Activated CD8-positive, alpha-beta memory T cell treated with anti-CD3 and anti-CD28 coated beads, Interleukin-2, amount 50 U/mL, for 1 hour (primary cell): ENCODE data around the gene ZDHHC11.
"Not testable (repeated sequence)": the region's sequence is repeated elsewhere in the genome, so short reads cannot be mapped to it uniquely, and the experiment has no call there.

ENCODE experiments used
- DNase-seq: peaks from one replicate; pipeline ENCODE4 v3.0.0-alpha.2; 2020; ENCODE audit errors: extremely low read depth

Gene ZDHHC11

DNA sequence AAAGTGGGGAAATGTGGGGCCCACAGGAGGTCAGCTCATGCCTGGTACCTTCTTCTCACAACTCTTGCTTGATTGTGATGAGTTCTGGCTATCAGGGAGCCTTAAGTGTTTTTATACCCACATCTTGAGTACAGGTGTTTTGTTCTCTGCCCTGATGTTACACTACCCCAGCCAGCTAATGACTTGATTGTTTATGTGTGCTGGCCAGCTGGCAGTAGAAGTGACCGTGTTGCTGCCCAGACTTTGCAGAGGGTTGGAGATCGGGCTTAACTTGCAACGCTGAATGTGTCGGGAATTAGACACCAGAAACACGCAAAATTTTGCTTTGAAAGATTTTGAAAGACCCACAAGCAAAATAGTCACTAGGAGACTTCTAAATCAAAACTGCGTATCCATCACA is 49.3 kb downstream of the ZDHHC11 start:
- DNase-seq = no peak

DNA sequence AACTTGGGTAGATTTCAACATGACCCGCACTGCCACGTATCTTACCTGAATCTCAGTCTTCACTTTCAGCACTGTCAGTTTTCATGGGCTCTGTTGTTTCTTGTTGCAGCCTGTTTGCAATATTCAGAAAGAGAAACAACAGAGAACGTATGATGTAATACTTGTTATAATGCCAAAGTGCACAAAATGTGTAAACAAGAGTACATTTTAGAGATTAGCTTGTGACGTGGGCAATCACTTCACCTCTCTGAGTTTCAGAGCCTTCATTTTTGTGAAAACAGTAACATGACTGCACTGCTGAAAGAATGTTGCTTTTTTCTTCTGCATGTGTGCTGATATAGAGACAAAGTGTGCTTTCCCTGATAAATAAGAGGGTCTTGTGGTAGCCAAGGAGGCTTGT is 49.7 kb downstream of the ZDHHC11 start:
- not testable (repeated sequence) for DNase-seq

DNA sequence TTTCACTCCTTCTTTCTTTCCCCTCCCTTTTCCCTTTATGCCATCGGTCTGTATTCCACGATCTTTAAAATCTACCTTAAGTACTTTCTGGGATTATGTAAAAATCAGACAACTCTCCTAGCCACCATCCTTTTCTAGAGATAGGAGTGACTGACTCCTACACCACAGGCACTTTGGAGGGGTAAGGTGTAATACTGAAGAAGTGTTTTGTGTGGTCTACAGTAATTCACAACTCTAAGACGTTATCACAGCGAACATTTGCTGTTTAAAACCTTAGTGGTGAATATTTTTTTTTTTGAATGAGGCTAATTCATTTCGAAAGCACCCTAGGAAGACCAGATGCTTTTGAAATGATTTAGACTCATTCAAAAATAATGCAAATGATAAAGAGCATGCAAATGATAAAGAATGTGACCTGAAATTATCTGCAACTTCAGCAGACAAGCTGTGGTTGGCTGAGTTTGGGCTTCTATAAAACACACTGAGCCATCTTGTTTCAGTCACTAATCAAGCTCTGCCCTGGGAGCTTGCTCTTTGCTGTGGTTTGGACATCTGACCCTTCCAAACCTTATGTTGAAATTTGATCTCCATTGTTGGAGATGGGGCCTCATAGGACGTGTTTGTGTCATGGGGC is 52.2 kb downstream of the ZDHHC11 start:
- not testable (repeated sequence) for DNase-seq

DNA sequence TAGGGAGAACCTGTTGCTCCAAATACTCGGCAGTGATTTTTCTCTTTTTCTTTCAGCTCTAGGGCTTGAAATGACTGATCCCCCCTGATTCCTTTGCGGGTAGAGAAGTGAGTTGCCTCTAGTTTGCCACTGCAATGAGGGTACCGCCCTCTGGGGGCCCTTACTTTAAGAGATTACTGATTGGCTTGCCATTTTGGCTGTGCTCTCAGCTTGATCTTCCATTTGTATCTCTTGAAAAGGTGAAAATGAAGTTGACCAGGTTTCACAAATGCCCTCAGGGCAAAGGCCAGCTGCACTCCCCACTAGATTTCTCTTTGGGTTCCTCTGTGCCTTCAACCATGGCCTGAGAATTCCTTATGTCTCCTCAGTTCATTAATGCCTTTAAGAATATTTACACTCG is 52.8 kb downstream of the ZDHHC11 start:
- not testable (repeated sequence) for DNase-seq

DNA sequence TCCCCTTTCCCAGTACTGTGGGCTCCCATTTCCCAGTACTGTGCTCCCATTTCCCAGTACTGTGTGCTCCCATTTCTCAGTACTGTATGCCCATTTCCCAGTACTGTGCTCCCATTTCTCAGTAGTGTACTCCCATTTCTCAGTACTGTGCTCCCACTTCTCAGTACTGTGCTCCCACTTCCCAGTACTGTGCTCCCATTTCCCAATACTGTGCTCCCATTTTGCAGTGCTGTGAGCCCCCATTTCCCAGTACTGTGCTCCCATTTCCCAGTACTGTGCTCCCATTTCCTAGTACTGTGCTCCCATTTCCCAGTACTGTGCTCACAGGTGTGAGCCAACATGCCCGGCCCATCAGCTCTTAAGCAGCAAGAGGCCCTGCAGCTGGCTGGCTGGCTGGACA is 54.9 kb downstream of the ZDHHC11 start:
- not testable (repeated sequence) for DNase-seq

DNA sequence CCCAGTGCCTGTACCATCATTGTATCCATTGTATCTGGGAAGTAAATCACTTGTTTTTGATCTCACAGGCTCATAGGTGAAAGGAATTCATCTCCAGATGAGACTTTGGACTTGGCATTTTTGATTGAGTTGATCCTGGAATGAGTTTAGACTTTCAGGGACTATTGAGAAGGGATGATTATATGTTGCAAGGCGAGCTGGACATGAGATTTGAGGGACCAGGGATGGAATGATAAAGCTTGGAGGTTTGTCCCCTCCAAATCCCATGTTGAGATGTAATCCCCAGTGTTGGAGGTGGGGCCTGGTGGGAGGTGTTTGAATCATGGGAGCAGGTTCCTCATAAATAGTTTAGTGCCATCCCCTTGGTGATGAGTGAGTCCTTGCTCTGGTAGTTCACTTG is 55.8 kb downstream of the ZDHHC11 start:
- DNase-seq = not testable (repeated sequence)

DNA sequence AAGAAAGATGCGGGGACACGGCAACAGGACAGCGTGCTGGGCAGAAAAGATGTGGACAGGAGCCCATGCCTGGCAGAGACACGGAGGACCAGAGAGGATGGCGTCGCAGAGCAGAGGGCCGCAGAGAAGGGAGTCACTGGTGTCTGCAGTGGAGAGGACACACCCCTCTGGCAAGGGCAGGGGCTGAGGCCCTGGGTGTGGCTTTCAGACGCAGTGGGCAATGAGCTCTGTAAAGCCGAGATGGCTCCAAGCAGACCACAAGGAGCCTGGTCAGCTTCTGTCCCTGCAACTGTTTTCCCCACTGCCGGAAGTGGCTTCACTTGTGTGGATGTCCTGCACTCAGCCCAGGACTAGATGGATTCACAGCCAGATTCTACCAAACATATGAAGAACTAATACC is 62.1 kb downstream of the ZDHHC11 start:
- DNase-seq = not testable (repeated sequence)

DNA sequence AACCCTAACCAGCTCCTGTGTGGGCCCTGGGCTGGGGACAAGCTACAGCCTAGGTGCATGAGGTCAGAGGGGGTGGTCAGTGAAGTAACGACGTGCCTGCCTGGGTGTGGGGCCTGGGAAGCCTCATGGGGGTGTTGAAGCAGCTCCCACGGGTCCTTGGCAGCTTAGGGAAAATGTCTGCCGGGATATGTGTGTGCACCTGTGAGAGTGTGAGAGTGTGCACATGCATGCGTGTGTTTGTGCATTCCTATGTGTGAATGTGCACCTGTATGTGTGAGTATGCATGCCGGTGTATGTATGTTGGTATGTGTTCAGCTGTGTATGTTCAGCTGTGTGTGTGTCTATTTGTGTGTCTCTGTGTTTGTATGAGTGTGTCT is 62.9 kb downstream of the ZDHHC11 start:
- not testable (repeated sequence) for DNase-seq

DNA sequence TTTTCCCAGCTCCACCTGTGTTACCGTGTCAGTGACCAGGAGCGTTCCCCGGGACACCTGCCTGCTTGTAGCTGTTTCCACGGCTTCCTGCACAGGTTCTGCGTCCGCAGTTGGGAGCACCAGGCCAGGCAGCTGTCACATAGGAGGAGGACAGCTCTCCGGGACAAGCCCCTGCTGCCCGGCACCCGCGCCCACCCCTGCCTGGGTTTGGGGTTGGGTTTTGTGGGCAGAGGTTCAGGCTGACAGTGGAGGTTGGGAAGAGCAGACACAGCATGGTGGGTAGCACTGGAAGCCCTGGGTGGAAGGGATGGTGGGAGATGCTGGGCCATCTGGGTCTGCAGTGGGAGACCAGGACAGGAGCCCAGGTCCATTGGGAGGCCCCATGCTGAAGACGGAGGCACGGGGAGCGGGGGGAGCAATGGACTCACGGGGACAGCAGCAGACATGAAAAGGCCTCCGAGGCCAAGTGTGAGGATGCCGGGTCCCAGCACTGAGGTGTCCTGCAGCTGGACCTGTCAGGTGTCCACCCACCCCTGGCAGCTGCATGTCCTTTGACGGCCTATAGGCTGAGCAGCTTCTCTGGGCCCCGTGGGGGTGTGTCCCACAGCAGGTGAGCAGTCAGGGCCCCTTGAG is 63.4 kb downstream of the ZDHHC11 start:
- not testable (repeated sequence) for DNase-seq

DNA sequence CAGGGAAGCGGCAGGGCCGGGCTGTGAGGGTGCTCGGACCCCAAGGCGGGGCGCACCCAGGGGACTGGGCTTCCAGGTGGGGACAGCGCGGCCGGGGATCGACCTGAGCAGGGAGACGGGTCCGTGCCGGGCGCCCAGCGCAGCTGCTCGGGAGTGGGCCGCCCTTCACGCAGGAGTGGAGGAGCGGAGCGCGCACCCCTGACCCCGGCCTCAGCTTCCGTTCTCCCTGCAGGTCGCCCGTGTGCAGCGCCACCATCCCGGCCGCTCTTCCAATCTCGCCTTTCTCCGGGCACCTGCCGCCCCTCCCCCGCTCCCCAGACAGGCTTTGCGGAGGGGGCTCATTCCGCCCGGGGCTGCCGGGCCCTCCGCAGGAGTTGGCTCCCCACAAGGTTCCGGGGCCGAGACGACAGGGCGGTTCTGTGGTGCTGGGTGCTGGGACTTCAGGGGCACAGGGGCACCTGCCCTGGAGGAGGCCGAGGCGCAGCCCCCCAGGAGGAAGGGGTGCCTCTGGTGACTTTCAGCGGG is 65.5 kb downstream of the ZDHHC11 start:
- not testable (repeated sequence) for DNase-seq

DNA sequence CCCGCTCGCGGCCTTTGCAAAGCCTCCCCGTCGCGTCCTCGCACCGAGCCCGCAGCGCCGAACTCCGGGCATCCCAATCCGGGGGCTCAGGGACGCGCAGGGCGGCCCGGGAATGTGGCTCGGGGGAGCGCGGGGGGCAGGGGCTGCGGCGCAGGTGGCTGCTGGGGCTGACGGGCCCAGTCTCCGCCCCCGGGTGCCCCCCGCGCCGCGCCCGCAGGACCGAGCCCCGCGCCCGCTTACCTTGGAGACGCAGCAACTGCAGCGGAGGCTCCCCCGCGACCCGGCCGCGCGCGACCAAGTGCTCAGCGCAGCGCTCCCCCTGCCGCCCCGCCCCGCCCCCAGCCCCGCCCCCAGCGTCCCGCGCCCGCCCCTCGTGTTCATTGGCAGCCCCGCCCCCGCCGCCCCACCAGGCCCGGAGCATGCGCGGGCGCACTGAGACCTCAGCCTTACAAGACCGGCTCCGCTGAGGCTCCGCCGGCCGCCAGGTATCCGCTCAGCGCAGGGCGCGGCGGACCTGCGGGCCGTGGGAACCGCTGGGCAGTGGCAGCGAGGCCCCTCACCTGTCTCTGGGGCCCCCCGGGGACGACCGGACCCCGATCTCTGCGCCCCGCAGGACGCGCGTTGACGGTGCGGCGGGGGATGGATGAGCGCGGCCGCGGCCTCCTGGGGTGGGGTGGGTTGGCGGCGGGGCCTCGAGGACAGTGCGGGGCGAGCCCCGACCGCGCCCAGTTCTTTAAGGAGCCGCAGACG is 66.2 kb downstream of the ZDHHC11 start, which contains the start of gene ZDHHC11B:
TSS of gene ZDHHC11B (minus strand) at position 302 of the 750 bp plus-strand sequence. CDS start 17,810 bp downstream, outside the sequence.
- DNase-seq = peak; percentile 74

DNA sequence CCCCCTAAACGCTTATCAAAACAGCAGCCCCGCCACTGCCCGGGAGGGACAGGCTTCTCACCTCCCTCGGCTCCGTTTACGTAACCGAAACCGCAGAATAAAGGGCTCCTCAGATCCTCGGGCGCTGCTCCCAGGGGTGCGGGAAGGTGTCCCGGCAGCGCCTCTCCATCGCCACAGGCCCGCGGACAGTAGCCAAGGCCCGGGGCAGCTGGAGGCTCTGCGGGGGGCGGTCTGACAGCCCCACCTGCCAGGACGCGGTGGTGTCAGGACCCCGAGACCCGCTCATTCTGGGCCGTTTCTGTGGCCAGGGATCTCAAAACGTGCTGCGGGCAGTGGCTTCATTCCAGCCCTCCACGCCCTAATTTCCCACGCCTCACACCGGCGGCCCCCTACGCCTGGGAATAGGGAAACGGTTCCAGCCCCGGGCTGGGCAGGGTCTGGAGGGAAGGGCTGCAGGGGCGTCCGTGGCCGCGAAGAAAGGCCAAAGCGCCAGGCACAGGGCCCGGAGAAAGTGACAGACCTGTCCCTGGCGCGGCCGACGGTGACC is 66.8 kb downstream of the ZDHHC11 start:
- not testable (repeated sequence) for DNase-seq

DNA sequence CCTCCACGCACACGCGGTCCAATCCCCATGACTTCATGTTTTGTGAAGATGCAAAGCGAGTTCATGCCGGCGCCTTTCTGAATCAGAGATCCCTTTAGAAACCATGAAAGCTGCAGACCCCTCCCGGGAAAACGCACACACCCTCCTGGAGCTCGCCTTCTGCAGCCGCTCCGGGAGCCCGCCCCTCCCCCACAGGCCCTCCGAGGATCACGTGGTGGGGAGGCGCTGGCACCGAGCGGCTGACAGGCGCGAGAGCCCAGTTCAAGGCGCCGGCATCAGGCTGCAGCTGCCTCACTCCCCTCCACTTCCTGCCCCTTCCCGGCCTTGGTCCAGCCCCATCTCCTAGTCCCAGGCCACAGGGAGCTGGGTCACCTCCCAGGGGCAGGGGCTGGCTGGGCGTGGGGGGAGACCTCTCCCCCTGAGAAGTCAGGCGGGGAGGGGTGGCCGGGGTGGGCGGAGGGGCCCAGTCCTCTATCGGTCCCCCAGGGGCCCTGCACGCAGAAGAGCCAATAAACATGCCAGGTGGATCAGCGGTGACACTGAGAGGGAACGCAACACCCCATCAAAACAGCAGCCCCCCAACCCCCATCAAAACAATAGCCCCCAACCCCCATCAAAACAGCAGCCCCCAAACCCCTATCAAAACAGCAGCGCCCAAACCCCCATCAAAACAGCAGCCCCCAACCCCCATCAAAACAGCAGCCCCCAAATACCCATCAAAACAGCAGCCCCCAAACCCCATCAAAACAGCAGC is 67.6 kb downstream of the ZDHHC11 start:
- not testable (repeated sequence) for DNase-seq

DNA sequence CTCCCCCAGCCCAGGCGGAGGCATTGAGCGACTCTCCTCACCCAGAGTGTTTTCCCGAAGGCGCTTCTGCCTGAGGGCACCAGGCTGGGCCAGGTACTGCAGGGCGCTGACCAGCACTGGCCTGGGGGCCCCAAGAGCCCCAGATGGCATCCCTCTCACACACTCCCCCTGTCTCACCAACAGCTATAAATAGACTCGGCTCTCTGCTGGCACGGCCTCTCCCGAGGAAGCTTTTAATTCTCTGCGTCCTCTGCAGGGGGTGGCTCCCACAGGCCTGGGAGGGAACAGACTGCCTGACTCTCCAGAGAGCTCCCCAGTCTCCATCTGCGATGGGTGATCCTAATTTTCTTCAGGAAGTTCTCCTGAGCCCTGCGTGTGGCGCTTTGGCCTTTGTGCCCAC is 68.4 kb downstream of the ZDHHC11 start:
- DNase-seq = not testable (repeated sequence)

DNA sequence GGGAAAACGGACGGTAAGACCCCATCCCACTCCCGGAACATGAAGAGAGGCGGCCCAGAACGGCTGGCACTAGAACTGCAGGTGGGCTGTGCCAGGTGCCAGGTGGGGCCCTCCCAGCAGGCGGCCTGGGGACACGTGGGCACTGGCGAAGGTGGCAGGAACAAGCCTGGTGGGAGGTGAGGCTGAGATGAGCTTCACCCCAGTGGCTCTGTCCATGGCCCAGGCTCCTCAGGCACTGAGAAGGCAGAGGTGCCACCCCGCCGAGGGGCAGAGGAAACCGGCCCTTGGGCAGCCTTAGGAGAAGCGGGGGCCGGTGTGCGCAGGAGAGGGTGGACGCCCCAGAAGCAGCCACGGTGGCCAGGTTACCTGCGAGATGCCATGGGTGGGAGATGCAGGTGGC is 70.2 kb downstream of the ZDHHC11 start:
- not testable (repeated sequence) for DNase-seq

DNA sequence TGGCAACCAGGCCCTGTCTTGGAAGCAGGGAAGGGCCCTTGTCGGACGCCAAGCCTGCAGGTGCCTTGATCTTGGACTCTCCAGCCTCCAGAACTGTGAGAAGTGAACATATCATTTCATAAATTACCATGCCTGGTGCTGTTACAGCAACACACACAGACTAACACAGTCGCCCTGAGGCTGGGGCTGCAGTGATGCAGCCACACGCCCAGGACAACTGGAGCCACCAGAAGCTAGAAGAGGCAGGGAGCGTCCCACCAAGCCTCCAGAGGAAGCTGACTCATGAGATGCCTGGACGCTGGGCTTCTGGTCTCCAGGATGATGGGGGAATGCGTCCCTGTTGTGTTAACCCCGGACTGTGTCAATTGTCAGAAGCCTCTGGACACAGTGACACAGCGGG is 71.8 kb downstream of the ZDHHC11 start:
- not testable (repeated sequence) for DNase-seq

DNA sequence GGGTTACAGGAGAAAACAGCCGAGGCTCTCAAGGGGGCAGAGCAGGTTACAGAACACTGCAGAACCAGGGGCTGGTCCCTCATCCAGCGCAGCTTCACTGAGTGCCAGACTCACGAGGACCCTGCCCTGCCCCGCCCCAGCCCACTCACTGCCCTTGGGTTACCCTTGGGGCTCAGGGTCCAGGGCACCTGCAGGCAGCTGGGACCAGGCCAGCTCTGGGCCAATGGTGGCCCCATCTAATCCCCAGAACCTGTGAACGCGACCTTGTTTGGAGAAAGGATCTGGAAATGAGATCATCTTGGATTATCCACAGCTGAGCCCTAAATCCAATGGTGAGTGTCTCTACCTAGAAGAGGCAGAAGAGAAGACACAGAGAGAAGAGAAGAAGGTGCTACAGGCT is 72.4 kb downstream of the ZDHHC11 start:
- not testable (repeated sequence) for DNase-seq

DNA sequence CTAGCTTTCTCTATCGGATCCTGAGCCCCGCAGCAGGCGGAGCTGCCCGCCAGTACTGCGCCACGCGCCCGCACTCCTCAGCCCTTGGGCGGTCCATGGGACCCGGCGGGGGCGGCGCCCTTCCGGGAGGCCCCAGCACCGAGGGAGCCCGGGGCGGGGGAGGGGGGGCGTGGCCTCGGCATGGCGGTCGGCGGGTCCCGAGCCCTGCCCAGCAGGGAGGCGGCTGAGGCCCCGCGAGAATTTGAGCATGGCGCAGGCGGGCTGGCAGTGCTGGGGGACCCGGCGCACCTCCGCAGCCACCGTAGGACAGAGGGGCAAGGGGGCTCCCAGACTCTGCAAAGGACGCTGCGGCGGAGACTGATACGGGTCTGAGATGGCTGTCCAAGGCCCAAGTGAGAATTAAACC is 73.0 kb downstream of the ZDHHC11 start:
- DNase-seq = no peak

DNA sequence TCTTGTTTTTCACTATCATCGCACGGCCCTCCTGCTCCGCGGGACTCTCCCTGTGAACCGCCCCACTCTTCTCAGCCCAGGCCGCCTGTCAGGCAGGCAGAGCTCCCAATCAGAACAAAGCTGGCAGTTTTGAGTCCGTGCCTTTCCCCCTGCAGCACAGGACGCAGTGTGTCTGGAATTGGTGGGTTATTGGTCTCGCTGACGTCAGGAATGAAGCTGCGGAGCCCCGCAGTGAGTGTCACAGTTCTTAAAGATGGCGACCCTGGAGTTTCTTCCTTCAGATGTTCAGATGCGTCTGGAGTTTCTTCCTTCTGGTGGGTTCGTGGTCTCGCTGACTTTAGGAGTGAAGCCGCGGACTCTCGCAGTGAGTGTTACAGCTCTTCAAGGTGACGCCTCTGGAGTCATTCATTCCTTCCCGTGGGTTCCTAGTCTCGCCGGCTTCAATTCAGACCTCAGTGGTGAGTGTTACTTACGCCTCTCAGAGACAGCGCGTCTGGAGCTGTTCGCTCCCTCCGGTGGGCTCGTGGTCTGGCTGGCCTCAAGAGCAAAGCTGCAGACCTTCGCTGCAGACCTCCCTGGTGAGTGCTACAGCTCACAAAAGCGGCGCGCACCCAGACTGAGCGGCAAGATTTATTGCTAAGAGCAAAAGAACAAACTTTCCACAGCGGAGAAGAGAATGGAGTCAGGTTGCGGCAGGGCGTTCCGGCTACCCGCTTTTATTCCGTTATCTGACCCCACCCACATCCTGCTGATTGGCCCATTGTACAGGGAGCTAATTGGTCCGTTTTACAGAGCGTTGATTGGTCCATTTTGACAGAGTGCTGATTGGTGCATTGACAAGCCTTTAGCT is 73.7 kb downstream of the ZDHHC11 start:
- DNase-seq = no peak
